Adrenal gland (tissue), 12 donors: ENCODE measurements around the gene MARVELD2. TPM values are rescaled to one million over a fixed set of nuclear protein-coding genes. Genes with fewer than 3 reads are reported as not detected.
"Not testable (repeated sequence)": the region's sequence is repeated elsewhere in the genome, so short reads cannot be mapped to it uniquely, and the experiment has no call there.

Source experiments
- DNase-seq, 7 donors: peaks; one replicate each; pipeline ENCODE4 v3.0.0-alpha.2; 2019 to 2020
- H3K27ac ChIP-seq, 5 donors: fragments of 200-600 bp; sonication (generic) in 4 of 5; 1 replicate in 3 of 5; 2 replicates in 2 of 5; pipeline versions ENCODE4 v1.5.1 to v1.8.0; 2016 to 2020; ENCODE audit warnings: mild to moderate bottlenecking in 1 of 5
- H3K27me3 ChIP-seq: fragments of 200-600 bp; 2 replicates; pipeline ENCODE4 v1.8.0; 2021
- H3K36me3 ChIP-seq, 2 donors: fragments of 200-600 bp; replicated peaks in 1 of 2; 1 replicate in 1 of 2; 2 replicates in 1 of 2; pipeline versions ENCODE4 v1.5.1 to v1.8.0; 2018 to 2022
- H3K4me1 ChIP-seq, 2 donors: fragments of 200-600 bp; replicated peaks in 1 of 2; 1 replicate in 1 of 2; 2 replicates in 1 of 2; pipeline versions ENCODE4 v1.5.1 to v1.8.0; 2018 to 2021
- H3K4me3 ChIP-seq, 4 donors: fragments of 200-600 bp; sonication (generic) in 3 of 4; one replicate each; pipeline ENCODE4 v1.5.1; 2016 to 2018
- H3K9me3 ChIP-seq, 3 donors: fragments of 200-600 bp; sonication (generic) in 1 of 3; replicated peaks in 1 of 3; 1 replicate in 2 of 3; 2 replicates in 1 of 3; pipeline versions ENCODE4 v1.5.1 to v1.8.0; 2016 to 2021
- CTCF ChIP-seq, 6 experiments: fragments of 450-650 bp in 4 of 6; fragments of 200-600 bp in 2 of 6; sonication (generic) in 1 of 6; IDR thresholded peaks; 1 replicate in 5 of 6; 2 replicates in 1 of 6; pipeline versions ENCODE4 v1.5.1 to v1.8.0; 2016 to 2021; ENCODE audit warnings: antibody characterized with exemption in 6 of 6, mild to moderate bottlenecking in 2 of 6, moderate library complexity in 1 of 6
- POLR2A ChIP-seq, 2 donors: fragments of 450-650 bp; IDR thresholded peaks; one replicate each; pipeline ENCODE4 v1.6.1; 2017; ENCODE audit warnings: antibody characterized with exemption in 2 of 2, mild to moderate bottlenecking in 2 of 2, moderate library complexity in 1 of 2
- WGBS, 4 donors: extraction: QIAGEN DNeasy Blood & Tissue Kit in 2 of 4; methylation state at CpG; one replicate each; pipeline versions ENCODE4 v1.1.5 to v1.1.7; 2013 to 2017; 5-methylcytosine and 5-hydroxymethylcytosine counted together
- intact Hi-C, 2 donors: fragments of 100-400 bp; cut with DNase I; formaldehyde crosslinking; loops; one replicate each; pipeline versions ENCODE4 v1.14.1 to v1.15.0; 2022 to 2023
- polyA plus RNA-seq, 3 donors: library from polyadenylated mRNA; stranded (reverse); fragments of 200-250 nt in 2 of 3; fragments of 350-450 nt in 1 of 3; fragmentation: Illumina TruSeq in 1 of 3; extraction: RNeasy Lipid Tissue Mini Kit (QIAGEN cat#74804) in 1 of 3; gene quantifications; one replicate each; pipeline ENCODE4 v1.2.3, GENCODE V29; 2013 to 2014
- total RNA-seq, 9 donors: library from RNA; depleted of rRNA in 4 of 9; stranded (reverse); fragments of >200 nt in 4 of 9; fragments of 120-200 nt in 1 of 9; fragmentation: NEBNext Ultra II Directional in 1 of 9; extraction: Animal tissue kit (Norgen Biotek cat#: 25700) in 1 of 9; gene quantifications; one replicate each; pipeline versions ENCODE4 v1.1.0 to v1.2.4, GENCODE V29; 2013 to 2023
- donor health status: healthy with polysubstance abuse.
- donor health status: Bipolar disorder and iron deficiency.
- donor health status: DM: yes; HTN: yes; CAD: no.
- donor health status: DM: no; HTN: no; CAD: no.
- donor health status: DM: no; HTN: no; CAD: no.
- donor health status: DM: yes; HTN: yes; CAD: no.

The MARVELD2 gene
- total and polyA plus RNA-seq, 12 donors: 0.16 to 1.6 (median 0.73) TPM

- H3K36me3 ChIP-seq: no peaks in the 10 kb centered on the region
- 75 to 83% (median 79%) methylated on average over 4 of the region's 4 CpGs for WGBS, 4 donors
- intact Hi-C loops: no loop called here
- no peak overlapping the region for H3K4me3 ChIP-seq
- H3K4me1 ChIP-seq: no peaks in the 10 kb centered on the region
- no peak for DNase-seq
- H3K9me3 ChIP-seq: no peaks in the 10 kb centered on the region
- H3K27ac ChIP-seq: no peak overlapping the region
- H3K27me3 ChIP-seq: no peaks in the 10 kb centered on the region
- TF ChIP-seq POLR2A (IDR thresholded peaks at IDR 0.05) (no peak), CTCF (IDR thresholded peaks at IDR 0.05) (no peak)
Observed at GRCh38 chr5:69451941-69452647, 37.2 kb downstream of the MARVELD2 start.

- H3K36me3 ChIP-seq, H3K4me1 ChIP-seq, H3K9me3 ChIP-seq, H3K27me3 ChIP-seq, H3K27ac ChIP-seq, DNase-seq, H3K4me3 ChIP-seq, intact Hi-C loops: not testable (repeated sequence)
- WGBS, 4 donors: 78 to 86% (median 84%) methylated on average over 3 of the region's 3 CpGs
Observed at GRCh38 chr5:69453487-69453886, 38.6 kb downstream of the MARVELD2 start.

GRCh38 chr5:69454460-69455249, 39.7 kb downstream of the MARVELD2 start:
- no peak overlapping the region for H3K4me3 ChIP-seq
- no peaks in the 10 kb centered on the region for H3K4me1 ChIP-seq
- no peak for DNase-seq
- 71 to 77% (median 73%) methylated on average over 8 of the region's 8 CpGs for WGBS, 4 donors
- no peak overlapping the region for H3K27ac ChIP-seq
- intact Hi-C loops: no loop called here
- H3K9me3 ChIP-seq: no peaks in the 10 kb centered on the region
- TF ChIP-seq CTCF (IDR thresholded peaks at IDR 0.05): no peak
- no peak for TF ChIP-seq POLR2A (IDR thresholded peaks at IDR 0.05)
- no peaks in the 10 kb centered on the region for H3K27me3 ChIP-seq
- H3K36me3 ChIP-seq: no peaks in the 10 kb centered on the region

GRCh38 chr5:69455428-69455988, 40.6 kb downstream of the MARVELD2 start:
- H3K4me3 ChIP-seq, H3K27ac ChIP-seq, DNase-seq, intact Hi-C loops, H3K36me3 ChIP-seq, H3K27me3 ChIP-seq, H3K9me3 ChIP-seq, H3K4me1 ChIP-seq: not testable (repeated sequence)
- 66 to 77% (median 72%) methylated on average over 7 of the region's 7 CpGs for WGBS, 4 donors

- Histone ChIP-seq H3K27ac (no peak overlapping the region), H3K4me1 (no peaks in the 10 kb centered on the region), H3K4me3 (no peak overlapping the region), H3K9me3 (no peaks in the 10 kb centered on the region), H3K36me3 (no peaks in the 10 kb centered on the region), H3K27me3 (no peaks in the 10 kb centered on the region)
- no peak for DNase-seq
- intact Hi-C loops: no loop called here
- WGBS, 4 donors: 95 to 100% (median 97%) methylated on average over 1 of the region's 1 CpG
- TF ChIP-seq POLR2A (IDR thresholded peaks at IDR 0.05) (no peak), CTCF (IDR thresholded peaks at IDR 0.05) (no peak)
Observed at GRCh38 chr5:69462170-69462569, 47.3 kb downstream of the MARVELD2 start.

- H3K4me1 ChIP-seq, H3K27ac ChIP-seq, H3K36me3 ChIP-seq, H3K9me3 ChIP-seq, H3K4me3 ChIP-seq, DNase-seq, intact Hi-C loops, H3K27me3 ChIP-seq: not testable (repeated sequence)
- 83 to 86% (median 85%) methylated on average over 3 of the region's 3 CpGs for WGBS, 4 donors
Observed at GRCh38 chr5:69466375-69466774, 51.5 kb downstream of the MARVELD2 start.
